ENCODE results near the gene DPP7. TPM values are rescaled to one million over a fixed set of nuclear protein-coding genes. Genes with fewer than 3 reads are reported as not detected.

DPP7 gene
- total and polyA plus RNA-seq, 2 donors (not counting 1 experiment from before 2014, with no cell fraction given): 324 to 506 TPM

DNA sequence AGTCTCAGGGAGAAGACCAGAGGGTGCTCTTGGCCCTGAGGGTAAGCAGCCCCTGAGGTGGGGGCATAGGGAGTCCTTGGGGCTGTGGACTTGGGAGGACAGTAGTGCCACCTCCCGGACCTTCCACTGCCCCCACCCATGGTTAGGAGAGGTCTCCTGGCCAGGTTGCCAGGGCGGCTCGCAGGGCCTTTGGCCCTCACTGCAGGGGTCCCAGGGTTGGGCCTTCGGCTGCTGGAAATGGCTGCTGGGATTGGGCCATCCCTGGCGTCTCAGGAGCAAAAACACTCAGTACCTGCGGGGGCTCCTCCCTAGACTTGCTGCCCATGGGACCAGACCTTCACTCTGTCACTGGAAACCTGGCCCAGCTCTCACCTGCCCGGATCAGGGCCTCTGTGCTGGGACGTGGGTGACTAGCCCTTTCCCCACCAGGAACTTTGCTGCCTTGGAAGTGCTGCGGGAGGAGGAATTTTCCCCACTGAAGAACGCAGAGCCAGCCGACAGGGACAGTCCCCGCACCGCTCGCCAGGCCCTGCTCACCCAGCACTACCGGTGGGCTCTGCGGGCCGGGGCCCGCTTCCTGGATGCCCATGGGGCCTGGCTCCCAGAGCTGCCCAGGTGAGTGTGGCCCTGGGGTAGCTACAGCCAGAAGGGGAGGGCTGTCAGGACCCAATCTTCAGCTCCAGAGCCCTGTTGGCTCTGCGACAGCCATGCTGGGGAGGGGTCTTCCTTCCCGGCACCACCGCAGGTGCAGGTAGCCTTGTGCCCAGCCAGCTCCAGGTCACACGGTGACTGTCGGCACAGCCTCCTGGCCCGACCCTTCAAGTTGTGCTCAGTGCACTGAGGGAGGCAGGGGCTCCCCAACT lies 34.0 kb downstream of the DPP7 start:
- Histone ChIP-seq H2AFZ (ENCODE audit: insufficient read depth, low read depth, low read length, poor library complexity, severe bottlenecking) (no peak overlapping the region), H3K4me1 (ENCODE audit: control insufficient read depth in 2 of 2, insufficient read depth in 2 of 2, low read length in 2 of 2) (peaks cover 11 to 40% of the 10 kb centered on the region in 2 donors), H3K4me2 (replicated peaks; ENCODE audit: low read depth, low read length, poor library complexity, severe bottlenecking) (no peak overlapping the region), H3K36me3 (replicated peaks in 1 of 2; ENCODE audit: control extremely low read depth in 1 of 2, control insufficient read depth in 1 of 2, extremely low read depth in 1 of 2, insufficient read depth in 2 of 2, low read length in 1 of 2) (peaks cover 0 to 29% of the 10 kb centered on the region in 2 experiments), H3K9me3 (ENCODE audit: control extremely low read depth in 1 of 3, control insufficient read depth in 2 of 3, insufficient read depth in 1 of 3, low read length in 2 of 3) (no peaks in the 10 kb centered on the region), H3K27ac (ENCODE audit: low read length in 2 of 2) (no peak overlapping the region), H3K79me2 (ENCODE audit: control insufficient read depth, insufficient read depth, low read length) (peaks cover 12% of the 10 kb centered on the region), H3K4me3 (ENCODE audit: control extremely low read depth in 1 of 5, extremely low read depth in 1 of 5, insufficient read depth in 1 of 5, low read depth in 2 of 5, low read length in 4 of 5) (no peak overlapping the region), H3K27me3 (replicated peaks in 1 of 4; ENCODE audit: control extremely low read depth in 1 of 4, control insufficient read depth in 3 of 4, insufficient read depth in 4 of 4, low read length in 3 of 4) (no peaks in the 10 kb centered on the region), H3K9ac (ENCODE audit: low read length) (no peak overlapping the region), H4K20me1 (ENCODE audit: control insufficient read depth, insufficient read depth, low read length, poor library complexity, severe bottlenecking) (peaks cover 26% of the 10 kb centered on the region)
- Mint-ChIP-seq H3K27ac (peak overlapping the region; percentile 67), H3K9me3 (ENCODE audit: insufficient read depth) (no peaks in the 10 kb centered on the region), H3K4me3 (peak overlapping the region; percentile 61), H3K27me3 (no peaks in the 10 kb centered on the region), H3K4me1 (peaks cover 27% of the 10 kb centered on the region)
- 98% methylated on average over 19 of the region's 24 CpGs for WGBS (ENCODE audit: insufficient coverage)
- ATAC-seq (ENCODE audit: low read depth) (no peak), DNase-seq (no peak)
- intact Hi-C loops (cut with micrococcal nuclease): no loop called here
- POLR2A ChIA-PET: no interaction called here
- TF ChIP-seq, protein P1, sequence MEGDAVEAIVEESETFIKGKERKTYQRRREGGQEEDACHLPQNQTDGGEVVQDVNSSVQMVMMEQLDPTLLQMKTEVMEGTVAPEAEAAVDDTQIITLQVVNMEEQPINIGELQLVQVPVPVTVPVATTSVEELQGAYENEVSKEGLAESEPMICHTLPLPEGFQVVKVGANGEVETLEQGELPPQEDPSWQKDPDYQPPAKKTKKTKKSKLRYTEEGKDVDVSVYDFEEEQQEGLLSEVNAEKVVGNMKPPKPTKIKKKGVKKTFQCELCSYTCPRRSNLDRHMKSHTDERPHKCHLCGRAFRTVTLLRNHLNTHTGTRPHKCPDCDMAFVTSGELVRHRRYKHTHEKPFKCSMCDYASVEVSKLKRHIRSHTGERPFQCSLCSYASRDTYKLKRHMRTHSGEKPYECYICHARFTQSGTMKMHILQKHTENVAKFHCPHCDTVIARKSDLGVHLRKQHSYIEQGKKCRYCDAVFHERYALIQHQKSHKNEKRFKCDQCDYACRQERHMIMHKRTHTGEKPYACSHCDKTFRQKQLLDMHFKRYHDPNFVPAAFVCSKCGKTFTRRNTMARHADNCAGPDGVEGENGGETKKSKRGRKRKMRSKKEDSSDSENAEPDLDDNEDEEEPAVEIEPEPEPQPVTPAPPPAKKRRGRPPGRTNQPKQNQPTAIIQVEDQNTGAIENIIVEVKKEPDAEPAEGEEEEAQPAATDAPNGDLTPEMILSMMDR (IDR thresholded peaks at IDR 0.05): no peak
- TF ChIP-seq EZH2 (IDR thresholded peaks at IDR 0.05; ENCODE audit: borderline replicate concordance, insufficient read depth, low read depth, low read length, poor library complexity, severe bottlenecking): no peak
- CTCF ChIA-PET: interaction anchor here (0.9 to 1.5 kb wide), 2 partner anchors 17 to 34 kb away, joined by 3 read pairs; no protein-coding TSS in a partner anchor

DNA sequence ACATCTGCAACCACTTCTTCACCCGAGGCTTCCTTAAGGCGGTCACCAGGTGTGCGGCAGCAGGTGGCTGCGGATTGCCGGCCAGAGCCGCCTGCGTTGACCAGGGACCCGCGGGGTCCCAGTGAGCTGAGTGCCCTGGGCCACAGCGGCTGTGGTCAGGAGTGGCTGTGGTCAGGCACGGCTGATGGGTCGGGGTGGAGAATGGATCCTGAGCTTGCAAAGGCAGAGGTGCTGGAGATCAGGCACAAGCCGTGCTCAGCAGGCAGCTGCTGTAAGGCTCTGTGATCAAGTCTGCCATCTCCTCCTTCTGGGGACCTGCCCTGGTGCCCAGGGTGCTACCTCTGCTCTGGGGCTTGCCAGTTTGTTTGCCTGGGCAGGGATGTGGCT lies 35.1 kb downstream of the DPP7 start:
- WGBS (ENCODE audit: insufficient coverage): 93% methylated on average over 13 of the region's 13 CpGs
- Histone ChIP-seq H3K9me3 (ENCODE audit: control extremely low read depth in 1 of 3, control insufficient read depth in 2 of 3, insufficient read depth in 1 of 3, low read length in 2 of 3) (no peaks in the 10 kb centered on the region), H3K4me3 (ENCODE audit: control extremely low read depth in 1 of 5, extremely low read depth in 1 of 5, insufficient read depth in 1 of 5, low read depth in 2 of 5, low read length in 4 of 5) (no peak overlapping the region), H3K4me2 (replicated peaks; ENCODE audit: low read depth, low read length, poor library complexity, severe bottlenecking) (no peak overlapping the region), H3K9ac (ENCODE audit: low read length) (no peak overlapping the region), H3K79me2 (ENCODE audit: control insufficient read depth, insufficient read depth, low read length) (peaks cover 12% of the 10 kb centered on the region), H2AFZ (ENCODE audit: insufficient read depth, low read depth, low read length, poor library complexity, severe bottlenecking) (no peak overlapping the region), H3K27ac (ENCODE audit: low read length in 2 of 2) (no peak overlapping the region), H3K4me1 (ENCODE audit: control insufficient read depth in 2 of 2, insufficient read depth in 2 of 2, low read length in 2 of 2) (peaks cover 11 to 36% of the 10 kb centered on the region in 2 donors), H3K27me3 (replicated peaks in 1 of 4; ENCODE audit: control extremely low read depth in 1 of 4, control insufficient read depth in 3 of 4, insufficient read depth in 4 of 4, low read length in 3 of 4) (no peaks in the 10 kb centered on the region), H3K36me3 (replicated peaks in 1 of 2; ENCODE audit: control extremely low read depth in 1 of 2, control insufficient read depth in 1 of 2, extremely low read depth in 1 of 2, insufficient read depth in 2 of 2, low read length in 1 of 2) (peaks cover 0 to 29% of the 10 kb centered on the region in 2 experiments), H4K20me1 (ENCODE audit: control insufficient read depth, insufficient read depth, low read length, poor library complexity, severe bottlenecking) (peaks cover 26% of the 10 kb centered on the region)
- peak overlapping the region; percentile 67 for H3K27ac Mint-ChIP-seq
- no peak for TF ChIP-seq EZH2 (IDR thresholded peaks at IDR 0.05; ENCODE audit: borderline replicate concordance, insufficient read depth, low read depth, low read length, poor library complexity, severe bottlenecking)
- TF ChIP-seq, protein P1 (IDR thresholded peaks at IDR 0.05): no peak
- ChIA-PET CTCF (interaction anchor here (1.6 kb wide), 1 partner anchor 12 kb away, joined by 6 read pairs; no protein-coding TSS in a partner anchor), POLR2A (no interaction called here)
- peak overlapping the region; percentile 61 for H3K4me3 Mint-ChIP-seq
- intact Hi-C loops (cut with micrococcal nuclease): no loop called here
- ATAC-seq (ENCODE audit: low read depth) (no peak), DNase-seq (no peak)
- peaks cover 32% of the 10 kb centered on the region for H3K4me1 Mint-ChIP-seq
- H3K9me3 Mint-ChIP-seq (ENCODE audit: insufficient read depth): no peaks in the 10 kb centered on the region
- no peaks in the 10 kb centered on the region for H3K27me3 Mint-ChIP-seq
